H9 (cell line): Measurements from ENCODE around the gene FBXL16. TPM values are rescaled to one million over a fixed set of nuclear protein-coding genes. Genes with fewer than 3 reads are reported as not detected.

Source experiments
- DNase-seq: peaks from one replicate; pipeline ENCODE4 v3.0.0-alpha.2; 2017
- H2AFZ ChIP-seq: one replicate; pipeline ENCODE4 v1.6.1; 2013; ENCODE audit warnings: mild to moderate bottlenecking, low read length, control low read depth, moderate library complexity
- H2AK5ac ChIP-seq: 2 replicates; pipeline ENCODE4 v1.6.1; 2013; ENCODE audit warnings: low read length, control low read depth, mixed read lengths; ENCODE audit not compliant: insufficient read length
- H2BK120ac ChIP-seq: one replicate; pipeline ENCODE4 v1.6.1; 2013; ENCODE audit warnings: low read depth, mild to moderate bottlenecking, low read length, control low read depth, inconsistent platforms; ENCODE audit not compliant: poor library complexity, severe bottlenecking
- H2BK12ac ChIP-seq: 2 replicates; pipeline ENCODE4 v1.6.1; 2013; ENCODE audit warnings: low read length, control low read depth, mixed read lengths, low read depth; ENCODE audit not compliant: insufficient read length
- H2BK15ac ChIP-seq: 2 replicates; pipeline ENCODE4 v1.6.1; 2013; ENCODE audit warnings: low read depth, low read length, control low read depth
- H2BK20ac ChIP-seq: one replicate; pipeline ENCODE4 v1.6.1; 2013; ENCODE audit warnings: low read depth, mild to moderate bottlenecking, low read length, control low read depth, inconsistent platforms; ENCODE audit not compliant: poor library complexity, severe bottlenecking
- H2BK5ac ChIP-seq: 2 replicates; pipeline ENCODE4 v1.6.1; 2013; ENCODE audit warnings: low read length, control low read depth, mixed read lengths; ENCODE audit not compliant: insufficient read length
- H3K14ac ChIP-seq: 2 replicates; pipeline ENCODE4 v1.6.1; 2013; ENCODE audit warnings: low read length, control low read depth; ENCODE audit not compliant: insufficient read depth
- H3K18ac ChIP-seq: 2 replicates; pipeline ENCODE4 v1.6.1; 2013; ENCODE audit warnings: low read depth, mild to moderate bottlenecking, mixed read lengths, low read length, control low read depth; ENCODE audit not compliant: insufficient read length
- H3K23ac ChIP-seq: 2 replicates; pipeline ENCODE4 v1.6.1; 2013; ENCODE audit warnings: low read length, control low read depth, mixed read lengths, low read depth; ENCODE audit not compliant: insufficient read length
- H3K23me2 ChIP-seq: 2 replicates; pipeline ENCODE4 v1.6.1; 2013; ENCODE audit warnings: low read depth, mild to moderate bottlenecking, mixed read lengths, low read length, control low read depth; ENCODE audit not compliant: insufficient read length, poor library complexity, severe bottlenecking
- H3K27ac ChIP-seq: 2 replicates; pipeline ENCODE4 v1.5.1; 2013; ENCODE audit warnings: low read length, control low read depth, mixed read lengths, low read depth; ENCODE audit not compliant: insufficient read length
- H3K27me3 ChIP-seq: 2 replicates; pipeline ENCODE4 v1.6.1; 2013; ENCODE audit warnings: low read length, control low read depth, inconsistent platforms; ENCODE audit not compliant: insufficient read depth
- H3K4ac ChIP-seq: 2 replicates; pipeline ENCODE4 v1.6.1; 2013; ENCODE audit warnings: low read depth, mild to moderate bottlenecking, control low read depth, inconsistent platforms, low read length, moderate library complexity
- H3K4me1 ChIP-seq: 2 replicates; pipeline ENCODE4 v1.6.1; 2013; ENCODE audit warnings: low read length, control low read depth, inconsistent platforms; ENCODE audit not compliant: insufficient read depth
- H3K4me2 ChIP-seq: 2 replicates; pipeline ENCODE4 v1.6.1; 2013; ENCODE audit warnings: low read length, control low read depth, mixed read lengths; ENCODE audit not compliant: insufficient read length, insufficient read depth
- H3K56ac ChIP-seq: 2 replicates; pipeline ENCODE4 v1.6.1; 2013; ENCODE audit warnings: low read depth, mild to moderate bottlenecking, mixed read lengths, low read length, control low read depth; ENCODE audit not compliant: insufficient read length
- H3K79me1 ChIP-seq: 2 replicates; pipeline ENCODE4 v1.6.1; 2013; ENCODE audit warnings: low read depth, mild to moderate bottlenecking, moderate library complexity, low read length, control low read depth, inconsistent platforms; ENCODE audit not compliant: insufficient read depth, poor library complexity, severe bottlenecking
- H3K79me2 ChIP-seq: 2 replicates; pipeline ENCODE4 v1.6.1; 2013; ENCODE audit warnings: low read length, control low read depth, inconsistent platforms; ENCODE audit not compliant: insufficient read depth
- H3K9ac ChIP-seq: 2 replicates; pipeline ENCODE4 v1.6.1; 2013; ENCODE audit warnings: low read length, control low read depth, mixed read lengths; ENCODE audit not compliant: insufficient read length; ENCODE audit errors: extremely low read depth
- H3K9me3 ChIP-seq: one replicate; pipeline ENCODE4 v1.6.1; 2013; ENCODE audit warnings: low read depth, low read length, inconsistent platforms; ENCODE audit not compliant: control insufficient read depth
- H3T11ph ChIP-seq: one replicate; pipeline ENCODE4 v1.6.1; 2013; ENCODE audit warnings: mild to moderate bottlenecking, low read length, control low read depth, inconsistent platforms
- H4K20me1 ChIP-seq: one replicate; pipeline ENCODE4 v1.6.1; 2013; ENCODE audit not compliant: control insufficient read depth, insufficient read length, insufficient read depth
- H4K5ac ChIP-seq: 2 replicates; pipeline ENCODE4 v1.6.1; 2013; ENCODE audit warnings: low read depth, mild to moderate bottlenecking, mixed read lengths, low read length, control low read depth; ENCODE audit not compliant: insufficient read length
- H4K8ac ChIP-seq: replicated peaks from 2 replicates; pipeline ENCODE4 v1.6.1; 2013; ENCODE audit warnings: low read length, control low read depth, mixed read lengths, low read depth; ENCODE audit not compliant: insufficient read length
- H4K91ac ChIP-seq: 2 replicates; pipeline ENCODE4 v1.6.1; 2013; ENCODE audit warnings: low read depth, mild to moderate bottlenecking, moderate library complexity, mixed read lengths, low read length, control low read depth; ENCODE audit not compliant: insufficient read length
- H3K27ac Mint-ChIP-seq, 3 experiments: 2 replicates in 2 of 3; 3 replicates in 1 of 3; pipeline ENCODE4 v1.8.0; 2020 to 2021; ENCODE audit warnings: mixed read lengths in 3 of 3, mild to moderate bottlenecking in 1 of 3, moderate library complexity in 1 of 3
- H3K27me3 Mint-ChIP-seq: 2 replicates; pipeline ENCODE4 v1.8.0; 2021; ENCODE audit warnings: low read depth, mild to moderate bottlenecking, moderate library complexity, mixed read lengths
- H3K36me3 Mint-ChIP-seq, 3 experiments: 2 replicates in 2 of 3; 3 replicates in 1 of 3; pipeline ENCODE4 v1.8.0; 2020 to 2021; ENCODE audit warnings: low read depth in 3 of 3, mixed read lengths in 3 of 3; ENCODE audit not compliant: insufficient read depth in 1 of 3
- H3K4me1 Mint-ChIP-seq, 2 experiments: 2 replicates each; pipeline ENCODE4 v1.8.0; 2020; ENCODE audit warnings: mixed read lengths in 2 of 2
- H3K4me3 Mint-ChIP-seq, 2 experiments: 2 replicates in 1 of 2; 3 replicates in 1 of 2; pipeline ENCODE4 v1.8.0; 2020 to 2021; ENCODE audit warnings: mild to moderate bottlenecking in 2 of 2, mixed read lengths in 2 of 2, moderate library complexity in 1 of 2
- H3K9me3 Mint-ChIP-seq, 2 experiments: 2 replicates in 1 of 2; 3 replicates in 1 of 2; pipeline ENCODE4 v1.8.0; 2020; ENCODE audit warnings: mild to moderate bottlenecking in 2 of 2, mixed read lengths in 2 of 2, moderate library complexity in 1 of 2
- CTCF ChIP-seq: fragments of 200-600 bp; sonication (generic); conservative IDR thresholded peaks from 3 replicates; pipeline ENCODE4 v1.8.0; 2021; ENCODE audit warnings: antibody characterized with exemption, mild to moderate bottlenecking
- WGBS: extraction: QIAGEN DNeasy Blood & Tissue Kit; methylation state at CpG from one replicate; pipeline ENCODE4 v1.1.7; 2013; ENCODE audit warnings: missing lambda C conversion rate, low lambda C conversion rate, mixed read lengths; ENCODE audit not compliant: insufficient read length; ENCODE audit errors: extremely low coverage; 5-methylcytosine and 5-hydroxymethylcytosine counted together
- total RNA-seq: library from RNA; stranded (reverse); gene quantifications from 2 replicates; pipeline ENCODE4 v1.2.1, GENCODE V29; 2021

The FBXL16 gene
- total RNA-seq, 1 experiment from 2014 or later: 9.6 TPM

GRCh38 chr16:751152-752006, 45.8 kb upstream of the FBXL16 start:
- no peak overlapping the region for H2BK15ac ChIP-seq
- H3K27ac Mint-ChIP-seq: peak overlapping the region in 2 of 3 experiments; percentile 45 to 48; a peak in 3 of 7 replicates
- no peaks in the 10 kb centered on the region for H3K27me3 ChIP-seq
- H3K9ac ChIP-seq: no peak overlapping the region
- no peaks in the 10 kb centered on the region for H3K36me3 Mint-ChIP-seq
- no CpG with 5 or more reads among the region's 39 CpGs for WGBS
- H3K4me1 ChIP-seq: no peaks in the 10 kb centered on the region
- no peak overlapping the region for H2AFZ ChIP-seq
- no peak overlapping the region for H3K27ac ChIP-seq
- no peak overlapping the region for H2BK12ac ChIP-seq
- H2BK5ac ChIP-seq: no peak overlapping the region
- peaks cover 20 to 29% of the 10 kb centered on the region in 2 experiments for H3K4me1 Mint-ChIP-seq
- H3K23ac ChIP-seq: no peak overlapping the region
- no peaks in the 10 kb centered on the region for H3K23me2 ChIP-seq
- no peaks in the 10 kb centered on the region for H3K79me1 ChIP-seq
- H3T11ph ChIP-seq: no peak overlapping the region
- no peak for DNase-seq
- no peak for TF ChIP-seq CTCF
- H3K9me3 Mint-ChIP-seq: no peaks in the 10 kb centered on the region; a peak in 1 of 5 replicates
- no peaks in the 10 kb centered on the region for H3K79me2 ChIP-seq
- no peaks in the 10 kb centered on the region for H4K20me1 ChIP-seq
- H2BK120ac ChIP-seq: no peak overlapping the region
- H3K14ac ChIP-seq: no peak overlapping the region
- H4K5ac ChIP-seq: no peak overlapping the region
- no peak overlapping the region for H3K4ac ChIP-seq
- no peak overlapping the region for H4K91ac ChIP-seq
- H2AK5ac ChIP-seq: no peak overlapping the region
- no peak overlapping the region for H4K8ac ChIP-seq
- H3K4me2 ChIP-seq: no peak overlapping the region
- no peak overlapping the region for H3K56ac ChIP-seq
- no peaks in the 10 kb centered on the region for H3K9me3 ChIP-seq
- peak overlapping the region in 1 of 2 experiments; percentile 69; a peak in 3 of 5 replicates for H3K4me3 Mint-ChIP-seq
- H3K27me3 Mint-ChIP-seq: peaks cover 23% of the 10 kb centered on the region
- H2BK20ac ChIP-seq: no peak overlapping the region
- no peak overlapping the region for H3K18ac ChIP-seq
